Pancreas (tissue), 10 donors: ENCODE measurements around the gene MRPL27. TPM values are rescaled to one million over a fixed set of nuclear protein-coding genes. Genes with fewer than 3 reads are reported as not detected.

ENCODE experiments used
- ATAC-seq, 4 donors: fragments of 200-7000 bp; cut with Tn5 transposase; one replicate each; pipeline versions ENCODE4 v1.8.0 to v1.9.1; 2020; ENCODE audit warnings: mild to moderate bottlenecking in 4 of 4, moderate library complexity in 4 of 4
- DNase-seq, 6 donors: peaks; one replicate each; pipeline ENCODE4 v3.0.0-alpha.2; 2020
- FAIRE-seq: peaks from 2 replicates; lab custom pipeline; 2012; peaks lifted over from hg19 to GRCh38; lab: Jason Lieb, UNC
- H3K27ac ChIP-seq, 4 donors: fragments of 200-600 bp; sonication (generic); 1 replicate in 3 of 4; 2 replicates in 1 of 4; pipeline versions ENCODE4 v1.5.0 to v1.8.0; 2020
- H3K27me3 ChIP-seq, 4 donors: fragments of 200-600 bp; one replicate each; pipeline ENCODE4 v1.8.0; 2021
- H3K36me3 ChIP-seq, 3 donors: fragments of 200-600 bp; sonication (generic) in 1 of 3; one replicate each; pipeline versions ENCODE4 v1.5.0 to v1.8.0; 2020 to 2021
- H3K4me1 ChIP-seq, 3 donors: fragments of 200-600 bp; one replicate each; pipeline ENCODE4 v1.8.0; 2021
- H3K4me3 ChIP-seq, 4 donors: fragments of 200-600 bp; sonication (generic) in 2 of 4; one replicate each; pipeline versions ENCODE4 v1.5.0 to v1.8.0; 2020 to 2021
- H3K9me3 ChIP-seq, 4 donors: fragments of 200-600 bp; one replicate each; pipeline ENCODE4 v1.8.0; 2021
- CTCF ChIP-seq, 4 donors: fragments of 200-600 bp; sonication (generic) in 3 of 4; IDR thresholded peaks; one replicate each; pipeline versions ENCODE4 v1.5.0 to v1.8.0; 2021; ENCODE audit warnings: antibody characterized with exemption in 4 of 4
- WGBS, 2 donors: extraction: QIAGEN DNeasy Blood & Tissue Kit; methylation state at CpG; one replicate each; pipeline ENCODE4 v1.1.7; 2013; 5-methylcytosine and 5-hydroxymethylcytosine counted together
- intact Hi-C, 3 donors: fragments of 100-400 bp; cut with DNase I; formaldehyde crosslinking; loops; one replicate each; pipeline versions ENCODE4 v1.11.1 to v1.14.2; 2022
- polyA plus RNA-seq, 2 donors: library from polyadenylated mRNA; stranded (reverse); fragments of 200-250 nt; gene quantifications; one replicate each; pipeline ENCODE4 v1.2.3, GENCODE V29; 2013
- total RNA-seq, 6 donors: library from RNA; stranded (reverse); fragmentation: NEBNext Ultra II Directional in 4 of 6; extraction: Animal tissue kit (Norgen Biotek cat#: 25700) in 4 of 6; gene quantifications; one replicate each; pipeline versions ENCODE4 v1.2.1 to v1.2.4, GENCODE V29; 2021 to 2023
- donor health status: healthy with polysubstance abuse.
- donor health status: DM: no; HTN: no; CAD: no; lungs with moderate emphysema.
- donor health status: DM: no; HTN: no; CAD: no.
- donor health status: control.
- donor health status: control.
- donor health status: Bipolar disorder and iron deficiency.
- donor health status: DM: yes; HTN: yes; CAD: no.
- donor health status: DM: no; HTN: no; CAD: no.
- donor health status: DM: no; HTN: no; CAD: no.
- donor health status: DM: yes; HTN: yes; CAD: no.

Gene MRPL27
- total and polyA plus RNA-seq, 8 donors: 19.6 to 89.0 (median 27.2) TPM

DNA sequence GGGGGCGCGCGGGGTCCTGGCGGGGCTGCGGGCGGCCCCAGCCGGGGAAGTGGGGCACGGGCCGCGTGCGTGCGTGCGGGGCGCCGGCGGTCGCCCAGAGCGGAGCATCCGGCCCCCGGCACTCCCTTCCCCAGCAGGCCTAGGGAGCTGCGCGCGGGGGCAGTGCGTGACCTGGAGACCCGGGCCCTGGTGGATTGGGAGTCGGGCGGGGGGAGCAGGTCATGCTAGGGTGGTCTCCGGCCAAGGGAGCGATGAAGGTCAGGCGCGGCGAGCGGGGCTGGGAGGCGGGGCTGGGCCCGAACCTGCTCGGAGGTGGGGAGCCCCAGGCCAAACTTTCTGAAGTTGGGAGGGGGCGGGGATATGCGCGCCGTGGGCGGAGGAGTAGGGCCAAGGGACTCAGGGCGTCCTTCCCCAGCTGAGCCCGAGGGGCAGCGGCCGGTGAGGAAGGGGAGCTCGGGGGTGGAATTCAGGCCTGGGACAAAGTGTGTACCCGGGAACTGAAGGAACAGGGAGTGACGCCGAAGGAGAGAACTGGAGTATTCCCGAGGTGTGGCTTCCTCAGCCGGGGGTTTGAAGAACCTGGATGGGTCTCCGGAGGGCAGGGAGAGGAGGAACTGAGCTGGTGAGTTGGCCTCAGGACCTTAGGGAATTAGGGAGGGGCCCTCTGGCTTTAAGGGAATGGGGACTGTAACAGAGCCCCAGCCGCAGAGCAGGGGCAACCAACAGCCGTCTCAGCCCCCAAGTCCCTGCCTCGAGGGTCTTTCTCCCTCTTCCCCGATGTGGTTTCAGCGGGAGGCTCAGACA lies 26.5 kb downstream of the MRPL27 start:
- ATAC-seq: peak; percentile 25 to 53 (median 42)

GRCh38 chr17:50345432-50346312 lies 27.3 kb downstream of the MRPL27 start, which contains the start of gene XYLT2:
Gene XYLT2, plus strand, starts transcription at chr17:50346126. Its CDS starts 15 bp downstream, at chr17:50346141.
- Histone ChIP-seq H3K27me3 (no peaks in the 10 kb centered on the region), H3K9me3 (no peaks in the 10 kb centered on the region), H3K27ac (peak within 1 kb of the TSS in 2 of 4 donors; percentile 4 to 39), H3K36me3 (no peaks in the 10 kb centered on the region), H3K4me1 (peaks cover 0 to 3% (median 3%) of the 10 kb centered on the region in 3 donors), H3K4me3 (peak within 1 kb of the TSS; percentile 63 to 86 (median 79))
- FAIRE-seq: no peak
- intact Hi-C loops: no loop called here
- DNase-seq: peak; percentile 81 to 97 (median 90)
- 2% methylated on average over 60 to 87 of the region's 87 CpGs for WGBS, 2 donors
- TF ChIP-seq CTCF (IDR thresholded peaks at IDR 0.05): no peak
- ATAC-seq: peak; percentile 95 to 97 (median 96)

More for the DNA sequence above, 26.5 kb downstream of the MRPL27 start:
- DNase-seq (peak; percentile 49 to 87 (median 62)), FAIRE-seq (no peak)
- Histone ChIP-seq H3K9me3 (no peaks in the 10 kb centered on the region), H3K27ac (no peak overlapping the region), H3K4me1 (peaks cover 0 to 3% (median 3%) of the 10 kb centered on the region in 3 donors), H3K36me3 (no peaks in the 10 kb centered on the region), H3K27me3 (no peaks in the 10 kb centered on the region), H3K4me3 (peak overlapping the region; percentile 63 to 86 (median 79))
- no peak for TF ChIP-seq CTCF (IDR thresholded peaks at IDR 0.05)
- intact Hi-C loops: no loop called here
- 1 to 3% methylated on average over 37 to 57 of the region's 57 CpGs for WGBS, 2 donors

DNA sequence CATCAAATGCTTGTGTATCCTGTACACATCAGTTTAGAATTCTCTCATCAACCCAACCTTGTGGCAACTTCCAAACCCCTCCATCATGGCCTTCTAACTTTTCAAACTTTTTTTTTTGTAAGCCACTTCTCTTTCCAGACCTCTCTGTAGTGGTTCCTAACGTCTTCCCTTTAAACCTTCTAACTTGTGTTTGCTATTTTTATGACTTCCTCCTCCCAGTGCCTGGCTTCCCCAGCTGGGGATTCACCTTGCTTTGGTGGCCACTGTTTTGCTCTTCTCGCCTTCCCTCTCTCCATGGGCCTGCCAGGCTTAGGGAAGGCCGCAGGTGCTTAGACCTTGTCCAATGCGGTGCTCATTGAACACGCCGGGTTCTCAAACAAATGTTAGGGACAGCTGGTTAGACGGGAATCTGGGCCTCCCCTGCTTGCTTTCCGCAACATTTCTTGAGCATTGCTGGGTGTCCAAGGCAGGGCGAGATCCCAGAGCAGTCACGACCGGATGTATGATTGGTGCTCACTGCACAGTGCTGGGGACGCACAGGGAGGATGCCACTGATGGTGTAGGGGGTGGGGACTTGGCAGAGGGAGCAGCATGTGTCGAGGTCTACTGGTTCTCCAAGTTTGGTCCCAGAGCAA lies 28.1 kb downstream of the MRPL27 start:
- intact Hi-C loops: no loop called here
- TF ChIP-seq CTCF (IDR thresholded peaks at IDR 0.05): no peak
- Histone ChIP-seq H3K4me1 (peaks cover 0 to 3% (median 3%) of the 10 kb centered on the region in 3 donors), H3K36me3 (no peaks in the 10 kb centered on the region), H3K9me3 (no peaks in the 10 kb centered on the region), H3K4me3 (no peak overlapping the region), H3K27me3 (no peaks in the 10 kb centered on the region), H3K27ac (no peak overlapping the region)
- 75 to 76% methylated on average over 13 of the region's 13 CpGs for WGBS, 2 donors
- FAIRE-seq: no peak
- peak in 1 of 4 donors; percentile 1 for ATAC-seq
- DNase-seq: peak in 2 of 6 donors; percentile 21 to 53

DNA sequence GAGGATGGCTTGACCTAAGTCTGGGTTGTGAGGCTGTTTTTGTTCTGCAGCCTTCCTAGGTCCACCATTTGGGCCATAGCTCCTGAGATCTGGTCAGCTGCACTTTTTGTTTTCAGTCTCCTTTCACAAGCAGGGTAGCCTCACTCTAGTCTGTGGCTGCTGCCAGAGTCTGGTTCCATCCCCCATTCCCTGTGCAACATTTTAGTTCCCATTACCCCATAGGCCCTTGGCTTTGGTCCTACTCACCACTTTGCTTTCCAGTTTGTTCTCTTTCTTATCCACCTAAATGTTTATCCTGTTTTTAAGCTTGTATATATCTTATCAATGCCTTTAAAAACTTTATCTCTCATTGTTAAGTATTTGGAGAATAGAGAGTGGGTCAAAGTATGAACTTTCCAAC lies 33.6 kb downstream of the MRPL27 start:
- intact Hi-C loops: no loop called here
- TF ChIP-seq CTCF (IDR thresholded peaks at IDR 0.05): no peak
- H3K36me3 ChIP-seq: no peaks in the 10 kb centered on the region
- no peak overlapping the region for H3K4me3 ChIP-seq
- no peaks in the 10 kb centered on the region for H3K27me3 ChIP-seq
- H3K9me3 ChIP-seq: no peaks in the 10 kb centered on the region
- H3K4me1 ChIP-seq: no peaks in the 10 kb centered on the region
- FAIRE-seq: no peak
- DNase-seq: no peak
- ATAC-seq: no peak
- H3K27ac ChIP-seq: no peak overlapping the region
